K562 (cell line): ENCODE data around the gene SHB. TPM values are rescaled to one million over a fixed set of nuclear protein-coding genes. Genes with fewer than 3 reads are reported as not detected.

ENCODE experiments used
- FOXK1 ChIP-seq: sonication (generic); formaldehyde crosslinking; IDR thresholded peaks from 2 replicates; pipeline ENCODE4 v1.8.0; 2022; ENCODE audit warnings: missing genetic modification reagents, mild to moderate bottlenecking, borderline replicate concordance
- HDGF ChIP-seq: fragments of 450-650 bp; IDR thresholded peaks from 2 replicates; pipeline ENCODE4 v1.6.1; 2016
- NCOA6 ChIP-seq: fragments of 450-650 bp; IDR thresholded peaks from 2 replicates; pipeline ENCODE4 v1.6.1; 2017; ENCODE audit warnings: mild to moderate bottlenecking
- NFATC3 ChIP-seq: fragments of 450-650 bp; IDR thresholded peaks from 2 replicates; pipeline ENCODE4 v1.6.1; 2017; ENCODE audit warnings: mild to moderate bottlenecking
- NKRF ChIP-seq: fragments of 450-650 bp; IDR thresholded peaks from 2 replicates; pipeline ENCODE4 v1.6.1; 2016; ENCODE audit warnings: borderline replicate concordance
- RAD21 ChIP-seq, 2 experiments: fragments of 250-450 bp in 1 of 2; fragments of 450-650 bp in 1 of 2; sonication (Bioruptor Pico) in 1 of 2; formaldehyde crosslinking in 1 of 2; IDR thresholded peaks in 1 of 2; conservative IDR thresholded peaks in 1 of 2; 2 replicates each; pipeline versions ENCODE4 v1.4.0 to v1.8.0; 2020 to 2022; ENCODE audit warnings: mild to moderate bottlenecking in 2 of 2, moderate library complexity in 1 of 2
- SETDB1 ChIP-seq: IDR thresholded peaks from one replicate; pipeline ENCODE4 v1.6.1; 2012; ENCODE audit warnings: low read length, control low read depth, inconsistent platforms
- VEZF1 ChIP-seq: fragments of 200-800 bp; sonication (Bioruptor generic); IDR thresholded peaks from 2 replicates; pipeline ENCODE4 v1.6.1; 2017; ENCODE audit warnings: missing genetic modification characterization, missing compliant biosample characterization
- ZNF3 ChIP-seq: fragments of 250-450 bp; sonication (Bioruptor Pico); IDR thresholded peaks from 2 replicates; pipeline ENCODE4 v1.5.0; 2021; ENCODE audit warnings: mild to moderate bottlenecking, moderate library complexity
- ZNF445 ChIP-seq: fragments of 250-450 bp; sonication (Bioruptor Pico); IDR thresholded peaks from 2 replicates; pipeline ENCODE4 v1.4.0; 2020; ENCODE audit warnings: low read depth, mild to moderate bottlenecking, moderate library complexity
- ZNF740 ChIP-seq, 3 experiments: fragments of 200-800 bp in 1 of 3; sonication (Bioruptor generic) in 1 of 3; sonication (generic) in 1 of 3; formaldehyde crosslinking in 1 of 3; IDR thresholded peaks; 2 replicates each; pipeline versions ENCODE4 v1.6.1 to v1.8.0; 2016 to 2022; ENCODE audit warnings: mild to moderate bottlenecking in 2 of 3, missing compliant biosample characterization in 2 of 3, missing genetic modification characterization in 2 of 3, missing genetic modification reagents in 1 of 3
- polyA plus RNA-seq, 8 experiments: library from polyadenylated mRNA; depleted of rRNA in 4 of 8; stranded (reverse) in 5 of 8; unstranded in 3 of 8; fragments of >200 nt; fragmentation: Nextera tagmentation in 2 of 8; fragmentation: Illumina TruSeq in 1 of 8; extraction: Ambion mirVana in 2 of 8; extraction: Trizol in 1 of 8; gene quantifications; 2 replicates each; pipeline versions ENCODE4 v1.2.1 to v1.2.3, GENCODE V29; 2011 to 2014; ENCODE audit warnings: inconsistent platforms in 1 of 8, missing spikeins in 1 of 8
- total RNA-seq, 7 experiments: library from RNA; depleted of rRNA in 6 of 7; stranded (reverse); fragments of >200 nt in 6 of 7; fragmentation: Illumina TruSeq in 2 of 7; extraction: Trizol in 2 of 7; gene quantifications; 2 replicates each; pipeline versions ENCODE4 v1.2.1 to v1.2.3, GENCODE V29; 2011 to 2021; ENCODE audit warnings: low replicate concordance in 1 of 7
- TF ChIP-seq, protein P1 (sequence below): IDR thresholded peaks from 2 replicates; pipeline ENCODE4 v1.6.1; 2011; ENCODE audit warnings: borderline replicate concordance, low read depth, mild to moderate bottlenecking, moderate library complexity, low read length; ENCODE audit not compliant: insufficient read depth, poor library complexity, severe bottlenecking

The SHB gene
- total and polyA plus RNA-seq, 9 of the 15 experiments (the other 6 are each of a cell fraction or from before 2014, with no cell fraction given) = 0.78 to 16.0 (median 5.3) TPM

- TF ChIP-seq ZNF445 (CRISPR knock-in tag) (0 out of 2 replicates have a peak, but pooled peaks have one; percentile 2), NCOA6 (no peak), VEZF1 (CRISPR knock-in tag) (peak; percentile 40), NKRF (no peak), ZNF3 (CRISPR knock-in tag) (no peak), HDGF (peak; percentile 74; the same call in 1 of the 2 replicates), RAD21 (CRISPR knock-in tag; conservative IDR thresholded peaks at IDR 0.05 in 1 of 2, IDR thresholded peaks at IDR 0.05 in 1 of 2) (0 out of 4 replicates have a peak, but pooled peaks of 1 of the 2 experiments have one; percentile 22), SETDB1 (no peak), FOXK1 (CRISPR knock-in tag) (peak; percentile 64; the same call in 1 of the 2 replicates), NFATC3 (no peak), ZNF740 (CRISPR knock-in tag; IDR thresholded peaks at IDR 0.05) (peak; percentile 78; the same call in 1 of the 2 replicates), ZNF740 (tag; IDR thresholded peaks at IDR 0.05) (no peak)
- TF ChIP-seq, protein P1, sequence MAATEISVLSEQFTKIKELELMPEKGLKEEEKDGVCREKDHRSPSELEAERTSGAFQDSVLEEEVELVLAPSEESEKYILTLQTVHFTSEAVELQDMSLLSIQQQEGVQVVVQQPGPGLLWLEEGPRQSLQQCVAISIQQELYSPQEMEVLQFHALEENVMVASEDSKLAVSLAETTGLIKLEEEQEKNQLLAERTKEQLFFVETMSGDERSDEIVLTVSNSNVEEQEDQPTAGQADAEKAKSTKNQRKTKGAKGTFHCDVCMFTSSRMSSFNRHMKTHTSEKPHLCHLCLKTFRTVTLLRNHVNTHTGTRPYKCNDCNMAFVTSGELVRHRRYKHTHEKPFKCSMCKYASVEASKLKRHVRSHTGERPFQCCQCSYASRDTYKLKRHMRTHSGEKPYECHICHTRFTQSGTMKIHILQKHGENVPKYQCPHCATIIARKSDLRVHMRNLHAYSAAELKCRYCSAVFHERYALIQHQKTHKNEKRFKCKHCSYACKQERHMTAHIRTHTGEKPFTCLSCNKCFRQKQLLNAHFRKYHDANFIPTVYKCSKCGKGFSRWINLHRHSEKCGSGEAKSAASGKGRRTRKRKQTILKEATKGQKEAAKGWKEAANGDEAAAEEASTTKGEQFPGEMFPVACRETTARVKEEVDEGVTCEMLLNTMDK = no peak
These were observed 28.9 kb downstream of the SHB start (continued) for GRCh38 chr9:38039907-38040682.
